Measurements from ENCODE around the gene SORBS1. TPM values are rescaled to one million over a fixed set of nuclear protein-coding genes. Genes with fewer than 3 reads are reported as not detected.

The SORBS1 gene
- total RNA-seq, 6 experiments from 2014 or later, result 0.05 to 0.26 (median 0.18) TPM

- Mint-ChIP-seq H3K4me3 (no peak overlapping the region), H3K9me3 (no peaks in the 10 kb centered on the region), H3K36me3 (ENCODE audit: low read depth) (no peaks in the 10 kb centered on the region), H3K27ac (no peak overlapping the region), H3K27me3 (ENCODE audit: insufficient read depth) (peaks cover 18% of the 10 kb centered on the region), H3K4me1 (ENCODE audit: low read depth) (peaks cover 5% of the 10 kb centered on the region; the same call in 1 of the 2 replicates)
- TF ChIP-seq CTCF (IDR thresholded peaks at IDR 0.05), result no peak
- no peak for DNase-seq
Measured at GRCh38 chr10:95437669-95438068, 123.5 kb downstream of the SORBS1 start.

- H3K4me3 Mint-ChIP-seq, result no peak overlapping the region
Measured at GRCh38 chr10:95435548-95436279, 125.5 kb downstream of the SORBS1 start.

GRCh38 chr10:95434583-95434982 lies 126.6 kb downstream of the SORBS1 start:
- Mint-ChIP-seq H3K4me1 (ENCODE audit: low read depth) (peaks cover 5% of the 10 kb centered on the region; the same call in 1 of the 2 replicates), H3K36me3 (ENCODE audit: low read depth) (no peaks in the 10 kb centered on the region), H3K27me3 (ENCODE audit: insufficient read depth) (peaks cover 14% of the 10 kb centered on the region), H3K9me3 (no peaks in the 10 kb centered on the region), H3K27ac (no peak overlapping the region), H3K4me3 (no peak overlapping the region)
- no peak for TF ChIP-seq CTCF (IDR thresholded peaks at IDR 0.05)
- DNase-seq, result no peak

More at GRCh38 chr10:95435548-95436279, 125.5 kb downstream of the SORBS1 start:
- peaks cover 5% of the 10 kb centered on the region; the same call in 1 of the 2 replicates for H3K4me1 Mint-ChIP-seq (ENCODE audit: low read depth)
- TF ChIP-seq CTCF (IDR thresholded peaks at IDR 0.05), result no peak
- no peaks in the 10 kb centered on the region for H3K9me3 Mint-ChIP-seq
- H3K36me3 Mint-ChIP-seq (ENCODE audit: low read depth), result no peaks in the 10 kb centered on the region
- H3K27me3 Mint-ChIP-seq (ENCODE audit: insufficient read depth), result peaks cover 14% of the 10 kb centered on the region
- no peak overlapping the region for H3K27ac Mint-ChIP-seq
- no peak for DNase-seq

GRCh38 chr10:95431900-95432342 lies 129.2 kb downstream of the SORBS1 start:
- Mint-ChIP-seq H3K36me3 (ENCODE audit: low read depth) (no peaks in the 10 kb centered on the region), H3K4me1 (ENCODE audit: low read depth) (peaks cover 5% of the 10 kb centered on the region; the same call in 1 of the 2 replicates), H3K9me3 (no peaks in the 10 kb centered on the region), H3K4me3 (no peak overlapping the region), H3K27ac (no peak overlapping the region), H3K27me3 (ENCODE audit: insufficient read depth) (peaks cover 15% of the 10 kb centered on the region)
- TF ChIP-seq CTCF (IDR thresholded peaks at IDR 0.05), result no peak
- no peak for DNase-seq

- peaks cover 12% of the 10 kb centered on the region for H3K27me3 Mint-ChIP-seq (ENCODE audit: insufficient read depth)
- no peaks in the 10 kb centered on the region for H3K9me3 Mint-ChIP-seq
- H3K36me3 Mint-ChIP-seq (ENCODE audit: low read depth), result no peaks in the 10 kb centered on the region
- H3K4me3 Mint-ChIP-seq, result no peak overlapping the region
- peak; percentile 6 for DNase-seq
- peak; percentile 98 for TF ChIP-seq CTCF (IDR thresholded peaks at IDR 0.05)
- H3K4me1 Mint-ChIP-seq (ENCODE audit: low read depth), result peaks cover 5% of the 10 kb centered on the region; the same call in 1 of the 2 replicates
- no peak overlapping the region for H3K27ac Mint-ChIP-seq
Measured at GRCh38 chr10:95430231-95430951, 130.8 kb downstream of the SORBS1 start.

Measured in HFFc6 (cell line).